Measurements from ENCODE around the gene SERPINE3. TPM values are rescaled to one million over a fixed set of nuclear protein-coding genes. Genes with fewer than 3 reads are reported as not detected.

Gene SERPINE3
- polyA plus RNA-seq, 1 of the 3 experiments (the other 2 are of a cell fraction), result not detected

- WGBS (ENCODE audit: low lambda C conversion rate), result 76% methylated on average over 5 of the region's 5 CpGs
- H3K4me3 ChIP-seq (ENCODE audit: low read depth in 2 of 2, low read length in 1 of 2), result no peak overlapping the region
- no peak overlapping the region for H3K27ac ChIP-seq (ENCODE audit: low read depth in 2 of 2, low read length in 1 of 2)
- H3K79me2 ChIP-seq (ENCODE audit: insufficient read depth), result no peaks in the 10 kb centered on the region
- no peak overlapping the region for H3K9ac ChIP-seq
- H2AFZ ChIP-seq (ENCODE audit: low read depth), result no peak overlapping the region
- POLR2A ChIA-PET, result no interaction called here
- H3K9me2 ChIP-seq, result no peaks in the 10 kb centered on the region
- H3F3A ChIP-seq (replicated peaks; ENCODE audit: insufficient read depth), result no peaks in the 10 kb centered on the region
- TF ChIP-seq MEF2A (IDR thresholded peaks at IDR 0.05; ENCODE audit: borderline replicate concordance, low read depth) (no peak), POLR2AphosphoS5 (IDR thresholded peaks at IDR 0.05; ENCODE audit: low read depth, low read length) (no peak), GABPA (IDR thresholded peaks at IDR 0.05; ENCODE audit: low read depth) (no peak), MXI1 (IDR thresholded peaks at IDR 0.05; ENCODE audit: low read depth, low read length) (no peak), EZH2phosphoT487 (IDR thresholded peaks at IDR 0.05; ENCODE audit: borderline replicate concordance, low read depth) (no peak), USF1 (IDR thresholded peaks at IDR 0.05; ENCODE audit: borderline replicate concordance, low read depth) (no peak), CTCF (IDR thresholded peaks at IDR 0.05) (no peak), JUND (IDR thresholded peaks at IDR 0.05) (no peak), TCF12 (IDR thresholded peaks at IDR 0.05) (no peak), RFX5 (IDR thresholded peaks at IDR 0.05; ENCODE audit: low read length) (no peak), PBX3 (IDR thresholded peaks at IDR 0.05) (no peak), NRF1 (IDR thresholded peaks at IDR 0.05; ENCODE audit: low read depth, low read length) (no peak), RCOR1 (IDR thresholded peaks at IDR 0.05; ENCODE audit: low read length) (no peak), FOXM1 (IDR thresholded peaks at IDR 0.05; ENCODE audit: low read depth) (no peak), EP300 (IDR thresholded peaks at IDR 0.05; ENCODE audit: borderline replicate concordance in 1 of 2, low read depth in 1 of 2, low read length in 1 of 2) (no peak)
- TF ChIP-seq, protein P1, sequence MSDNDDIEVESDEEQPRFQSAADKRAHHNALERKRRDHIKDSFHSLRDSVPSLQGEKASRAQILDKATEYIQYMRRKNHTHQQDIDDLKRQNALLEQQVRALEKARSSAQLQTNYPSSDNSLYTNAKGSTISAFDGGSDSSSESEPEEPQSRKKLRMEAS (IDR thresholded peaks at IDR 0.05; ENCODE audit: low read depth), result no peak
- no peak overlapping the region for H3K4me2 ChIP-seq
- no peak for DNase-seq
- no peaks in the 10 kb centered on the region for H4K20me1 ChIP-seq (ENCODE audit: insufficient read depth)
- H3K9me3 ChIP-seq, result no peaks in the 10 kb centered on the region
- peaks cover 0 to 8% of the 10 kb centered on the region in 2 experiments; a peak in 1 of 4 replicates for H3K4me1 ChIP-seq (ENCODE audit: control insufficient read depth in 1 of 2, insufficient read depth in 2 of 2, low read depth in 1 of 2, low read length in 1 of 2)
- H3K27me3 ChIP-seq (ENCODE audit: insufficient read depth), result no peaks in the 10 kb centered on the region; the same call in 1 of the 2 replicates
- no peaks in the 10 kb centered on the region for H3K36me3 ChIP-seq (replicated peaks in 1 of 2; ENCODE audit: control insufficient read depth in 1 of 2, insufficient read depth in 2 of 2, low read length in 1 of 2)
- CTCF ChIA-PET, result interaction anchor here (1.2 to 1.5 kb wide), 3 partner anchors 15 to 164 kb away, joined by 3 to 9 read pairs (median 6); no protein-coding TSS in a partner anchor
Observed at GRCh38 chr13:51311957-51312520, 27.5 kb upstream of the SERPINE3 start.

All from SK-N-SH (cell line).